ENCODE results near the gene DPP6.

DNA sequence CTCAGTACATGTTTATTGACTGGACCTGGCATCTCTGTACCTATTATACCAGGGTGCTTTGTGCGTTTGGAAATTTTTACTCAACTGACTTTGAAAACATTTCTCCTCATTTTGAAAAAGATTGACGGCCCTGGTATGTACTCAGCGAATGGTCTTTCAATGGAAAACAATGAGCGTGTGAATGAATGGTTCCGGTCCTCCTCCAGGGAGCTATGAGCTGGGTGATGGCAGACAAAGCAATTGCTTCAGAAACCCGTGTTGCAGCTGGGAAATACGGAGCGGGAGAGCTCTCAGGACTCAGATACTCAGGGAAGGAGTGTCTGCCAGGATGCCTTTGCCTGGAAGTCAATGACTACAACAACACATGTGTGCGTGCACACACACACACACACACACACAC lies 824.8 kb downstream of the DPP6 start:
- TF ChIP-seq, protein P1, sequence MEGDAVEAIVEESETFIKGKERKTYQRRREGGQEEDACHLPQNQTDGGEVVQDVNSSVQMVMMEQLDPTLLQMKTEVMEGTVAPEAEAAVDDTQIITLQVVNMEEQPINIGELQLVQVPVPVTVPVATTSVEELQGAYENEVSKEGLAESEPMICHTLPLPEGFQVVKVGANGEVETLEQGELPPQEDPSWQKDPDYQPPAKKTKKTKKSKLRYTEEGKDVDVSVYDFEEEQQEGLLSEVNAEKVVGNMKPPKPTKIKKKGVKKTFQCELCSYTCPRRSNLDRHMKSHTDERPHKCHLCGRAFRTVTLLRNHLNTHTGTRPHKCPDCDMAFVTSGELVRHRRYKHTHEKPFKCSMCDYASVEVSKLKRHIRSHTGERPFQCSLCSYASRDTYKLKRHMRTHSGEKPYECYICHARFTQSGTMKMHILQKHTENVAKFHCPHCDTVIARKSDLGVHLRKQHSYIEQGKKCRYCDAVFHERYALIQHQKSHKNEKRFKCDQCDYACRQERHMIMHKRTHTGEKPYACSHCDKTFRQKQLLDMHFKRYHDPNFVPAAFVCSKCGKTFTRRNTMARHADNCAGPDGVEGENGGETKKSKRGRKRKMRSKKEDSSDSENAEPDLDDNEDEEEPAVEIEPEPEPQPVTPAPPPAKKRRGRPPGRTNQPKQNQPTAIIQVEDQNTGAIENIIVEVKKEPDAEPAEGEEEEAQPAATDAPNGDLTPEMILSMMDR (IDR thresholded peaks at IDR 0.05) = no peak
- TF ChIP-seq POLR2A (IDR thresholded peaks at IDR 0.05) = no peak

All from heart left ventricle (tissue), 13 donors.